GM18867 (cell line): ENCODE results near the gene NRP1.
"Not testable (repeated sequence)": the region's sequence is repeated elsewhere in the genome, so short reads cannot be mapped to it uniquely, and the experiment has no call there.

ENCODE experiments used
- ATAC-seq: cut with Tn5 transposase; IDR thresholded peaks from one replicate; pipeline ENCODE4 v1.9.1; 2021; ENCODE audit warnings: mild to moderate bottlenecking, moderate library complexity; ENCODE audit not compliant: unreplicated experiment

The NRP1 gene

GRCh38 chr10:33334153-33334804 lies at the start of gene NRP1:
TSS of gene NRP1 (minus strand) at chr10:33334667. CDS start at chr10:33334382, 285 bp downstream.
- no peak for ATAC-seq

DNA sequence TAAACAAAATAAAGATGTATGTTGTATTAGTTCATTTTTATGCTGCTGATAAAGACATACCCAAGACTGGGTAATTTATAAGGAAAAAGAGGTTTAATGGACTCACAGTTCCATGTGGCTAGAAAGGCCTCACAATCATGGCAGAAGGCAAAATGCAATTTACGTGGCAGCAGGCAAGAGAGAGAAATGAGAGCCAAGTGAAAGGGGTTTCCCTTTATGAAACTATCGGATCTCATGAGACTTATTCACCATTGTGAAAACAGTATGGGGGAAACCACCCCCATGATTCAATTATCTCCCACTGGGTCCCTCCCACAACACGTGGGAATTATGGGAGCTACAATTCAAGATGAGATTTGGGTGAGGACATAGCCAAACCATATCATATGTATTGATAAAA lies 49.7 kb upstream of the NRP1 start:
- not testable (repeated sequence) for ATAC-seq

- no peak for ATAC-seq
These were observed 48.6 kb upstream of the NRP1 start for GRCh38 chr10:33382921-33383713.

DNA sequence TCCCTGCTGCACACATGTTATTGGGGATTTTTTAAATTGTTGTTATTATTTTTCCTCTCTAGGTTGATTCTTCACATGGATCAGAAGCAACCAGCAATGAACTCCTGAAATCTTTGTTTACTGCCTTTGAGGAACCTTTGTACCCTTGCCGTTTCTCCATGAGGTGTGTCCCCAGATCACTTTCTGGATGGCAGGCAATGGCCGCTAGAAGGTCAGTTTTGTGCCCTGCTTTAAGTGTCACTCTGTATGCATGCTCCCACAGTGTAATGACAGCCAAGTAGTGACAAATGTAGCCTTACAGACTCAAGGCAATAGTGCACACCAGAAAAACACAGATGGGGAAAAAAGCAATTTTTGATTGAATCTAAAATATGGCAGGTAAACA lies 47.7 kb upstream of the NRP1 start:
- no peak for ATAC-seq

- ATAC-seq = no peak
These were observed 47.2 kb upstream of the NRP1 start for GRCh38 chr10:33381451-33382215.

DNA sequence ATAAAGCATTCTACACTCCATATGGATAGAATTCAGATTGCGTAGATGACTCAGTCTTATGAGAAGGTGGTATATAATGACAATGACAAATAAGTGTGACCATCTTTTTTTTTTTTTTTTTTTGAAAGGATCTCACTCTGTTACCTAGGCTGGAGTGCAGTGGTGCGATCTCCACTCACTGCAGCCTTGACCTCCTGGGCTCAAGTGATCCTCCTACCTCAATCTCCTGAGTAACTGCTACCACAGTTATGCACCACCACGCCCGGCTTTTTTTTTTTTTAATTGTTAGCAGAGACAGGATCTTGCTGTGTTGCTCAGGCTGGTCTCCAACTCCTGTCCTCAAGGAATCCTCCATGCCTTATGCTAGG lies 43.2 kb upstream of the NRP1 start:
- no peak for ATAC-seq

GRCh38 chr10:33376976-33377657 lies 42.6 kb upstream of the NRP1 start:
- ATAC-seq = no peak

DNA sequence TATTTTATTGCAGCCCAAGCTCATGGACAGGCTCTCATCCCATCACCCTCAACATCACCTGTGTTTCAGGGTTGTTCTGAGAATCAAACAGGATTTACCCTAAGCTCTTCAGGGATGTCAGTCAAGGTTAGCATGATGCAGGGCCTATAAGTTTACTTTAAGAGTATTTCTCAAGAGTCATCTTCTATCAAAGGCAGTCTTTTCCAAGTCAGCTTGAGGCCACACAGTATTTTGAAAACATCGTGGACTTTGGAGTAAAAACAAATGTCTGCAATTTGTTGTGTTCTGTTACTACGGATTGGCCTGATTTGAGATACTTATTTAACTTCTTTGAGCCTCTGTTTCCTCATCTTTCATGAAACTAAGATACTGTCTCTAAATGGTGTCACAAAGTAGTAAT lies 42.0 kb upstream of the NRP1 start:
- no peak for ATAC-seq

GRCh38 chr10:33373263-33373662 lies 38.8 kb upstream of the NRP1 start:
- ATAC-seq = no peak

GRCh38 chr10:33371234-33371633 lies 36.8 kb upstream of the NRP1 start:
- no peak for ATAC-seq

DNA sequence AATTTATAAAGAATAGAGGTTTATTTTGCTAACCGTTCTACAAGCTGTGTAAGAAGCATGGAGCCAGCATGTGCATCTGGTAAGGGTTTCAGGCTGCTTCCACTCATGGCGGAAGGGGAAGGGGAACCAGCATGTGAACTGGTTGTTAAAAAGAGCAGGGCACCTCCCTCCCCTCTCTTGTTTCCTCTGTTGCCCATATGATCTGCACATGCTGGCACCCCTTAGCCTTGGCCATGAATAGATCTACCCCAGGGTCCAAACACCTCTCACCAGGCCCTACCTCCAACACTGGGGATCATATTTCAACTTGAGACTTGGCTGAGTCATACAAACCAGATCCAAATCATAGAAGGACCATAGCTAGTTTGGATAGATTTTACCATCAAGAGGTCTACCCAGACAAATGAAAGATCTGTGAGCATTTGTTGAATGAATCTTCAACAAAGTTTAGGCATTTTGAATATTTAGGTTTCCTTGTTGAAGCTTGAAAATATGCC lies 36.0 kb upstream of the NRP1 start:
- no peak for ATAC-seq

DNA sequence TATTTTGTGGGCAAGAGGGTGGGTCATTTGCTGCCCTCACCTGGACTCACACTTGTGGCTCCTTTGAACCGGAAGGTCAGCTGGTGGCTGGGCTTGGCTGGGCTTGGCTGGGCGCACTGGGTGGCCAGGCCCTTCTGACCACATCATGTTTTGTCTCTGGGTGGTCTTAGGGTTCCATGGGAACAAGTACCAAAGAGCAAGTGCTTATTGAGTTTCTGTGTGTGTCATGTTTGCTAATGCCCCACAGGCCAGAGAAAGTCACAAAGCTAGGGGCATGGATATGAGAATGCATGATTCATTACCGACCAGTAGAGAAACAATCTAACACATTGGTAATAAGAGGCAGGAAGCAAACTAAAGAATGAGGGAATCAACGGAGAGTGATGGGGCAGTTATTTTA lies 33.6 kb upstream of the NRP1 start:
- ATAC-seq = no peak

DNA sequence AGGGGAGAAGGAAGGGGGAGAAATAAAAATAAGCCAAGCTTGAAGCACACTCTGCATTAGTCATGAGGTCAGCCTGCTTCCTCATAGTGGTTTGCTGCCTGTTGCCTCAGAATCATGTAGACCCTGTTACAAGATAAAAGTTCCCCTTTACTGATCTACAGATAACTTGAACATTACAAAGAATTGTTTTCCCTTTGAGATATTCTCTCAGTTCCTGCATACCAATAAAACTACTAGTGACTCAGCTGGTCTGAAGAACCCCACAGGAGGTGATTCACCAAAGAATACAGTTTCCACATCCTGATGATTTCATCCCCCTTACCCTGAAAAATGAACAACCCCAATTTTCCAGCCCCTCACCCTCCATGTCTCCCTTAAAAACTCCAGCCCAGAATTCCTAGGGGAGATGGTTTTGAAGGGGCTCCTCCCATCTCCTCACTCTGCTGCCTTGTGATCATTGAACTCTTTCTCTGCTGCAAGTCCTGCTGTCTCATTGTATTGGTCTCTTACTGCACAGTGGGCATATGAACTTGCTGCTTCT lies 31.5 kb upstream of the NRP1 start:
- ATAC-seq = no peak

- no peak for ATAC-seq
These were observed 30.8 kb upstream of the NRP1 start for GRCh38 chr10:33365301-33365700.

DNA sequence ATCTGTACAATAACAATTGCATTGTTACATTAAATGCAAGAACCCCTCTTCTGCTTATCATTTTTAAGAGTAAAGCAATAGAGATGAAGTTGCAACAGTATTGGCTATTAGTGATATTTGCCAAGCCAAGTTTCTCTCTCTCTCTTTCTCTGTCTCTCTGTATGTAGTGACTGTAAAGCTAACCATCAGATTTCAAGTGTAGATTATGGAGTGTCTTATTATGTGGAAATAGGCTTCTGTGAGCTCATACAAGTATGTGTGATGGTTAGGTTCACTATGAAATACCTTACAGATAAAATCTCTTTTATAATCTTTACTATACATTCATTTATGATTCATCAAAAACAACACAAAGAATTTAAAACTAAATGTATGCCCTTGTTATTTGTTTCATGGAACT lies 28.6 kb upstream of the NRP1 start:
- no peak for ATAC-seq

GRCh38 chr10:33358016-33358415 lies 23.5 kb upstream of the NRP1 start:
- ATAC-seq = no peak

DNA sequence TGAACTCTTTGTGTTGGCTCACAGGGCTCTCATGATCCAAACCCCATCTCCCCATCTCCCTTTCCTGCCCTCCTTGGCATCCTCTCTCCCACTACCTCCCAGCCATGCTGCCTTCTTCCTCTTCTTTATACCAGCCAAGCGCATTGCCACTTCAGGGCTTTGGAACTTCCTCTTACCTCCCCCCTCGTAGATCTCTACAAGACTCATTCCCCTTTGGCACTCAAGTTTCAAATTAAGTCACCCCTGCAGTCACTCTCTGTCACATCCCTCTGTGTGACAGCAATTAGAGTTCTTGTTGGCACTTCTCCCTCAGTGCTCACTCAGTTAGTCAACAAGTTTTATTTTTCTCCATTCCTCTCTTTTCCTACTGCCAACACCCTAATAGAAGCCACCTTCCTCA lies 20.8 kb upstream of the NRP1 start:
- no peak for ATAC-seq

GRCh38 chr10:33353853-33354252 lies 19.4 kb upstream of the NRP1 start:
- ATAC-seq = no peak

GRCh38 chr10:33353334-33353733 lies 18.9 kb upstream of the NRP1 start:
- no peak for ATAC-seq

DNA sequence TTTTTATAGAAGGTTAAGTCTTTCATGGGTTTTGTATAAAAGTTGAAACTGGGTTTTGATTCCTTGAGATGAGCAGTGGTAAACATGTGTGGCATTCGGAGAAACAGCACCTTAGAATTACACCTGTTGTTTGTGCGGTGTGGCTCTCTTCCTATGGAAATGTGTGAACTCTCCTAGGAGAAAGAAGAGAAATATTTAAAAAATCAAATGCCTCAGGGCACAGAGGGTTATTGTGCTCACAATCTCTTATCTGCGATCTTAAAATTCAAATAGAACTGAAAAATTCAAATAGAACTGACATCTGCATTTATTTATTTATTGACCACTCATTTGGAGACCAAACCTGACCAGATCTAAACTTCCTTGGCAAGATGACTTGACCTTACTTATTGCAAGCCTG lies 18.1 kb upstream of the NRP1 start:
- ATAC-seq = no peak

DNA sequence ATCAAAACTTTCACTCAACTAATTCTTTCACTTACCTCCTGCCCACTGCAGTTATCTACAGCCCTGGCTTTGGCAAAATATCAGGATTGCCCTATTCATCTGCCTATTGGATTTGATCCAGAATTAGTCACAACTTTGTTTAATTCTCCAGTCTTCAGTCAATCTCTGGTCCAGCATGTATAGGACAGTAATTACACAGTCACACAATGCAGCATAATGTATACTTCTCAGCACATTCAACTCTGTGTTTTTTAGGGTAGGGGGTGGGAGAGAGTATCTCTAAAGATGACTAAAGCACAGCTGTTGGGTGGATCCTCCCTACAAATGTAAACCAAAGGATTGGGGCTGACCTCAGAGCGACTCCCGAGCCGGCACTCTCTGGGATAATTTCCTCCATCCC lies 17.7 kb upstream of the NRP1 start:
- no peak for ATAC-seq
